Measurements from ENCODE around the gene GID4.
A peak's percentile ranks its signal among the peaks of the same experiment; 100 is the strongest.

Gene GID4

GRCh38 chr17:18043491-18043890 is 4.3 kb downstream of the GID4 start:
- H3K27me3 ChIP-seq (ENCODE audit: control insufficient read depth in 1 of 2, insufficient read depth in 2 of 2, low read length in 2 of 2), result no peaks in the 10 kb centered on the region
- H3K4me1 ChIP-seq (ENCODE audit: control insufficient read depth, insufficient read depth, low read length), result peaks cover 19% of the 10 kb centered on the region
- no peak overlapping the region for H3K4me3 ChIP-seq (ENCODE audit: low read length in 2 of 2)
- H3K36me3 ChIP-seq (ENCODE audit: control insufficient read depth in 2 of 2, insufficient read depth in 2 of 2, low read length in 2 of 2), result peaks cover 6 to 11% of the 10 kb centered on the region in 2 donors
- no peak overlapping the region for H3K27ac ChIP-seq (ENCODE audit: low read length)
- no peaks in the 10 kb centered on the region for H3K9me3 ChIP-seq (ENCODE audit: control insufficient read depth in 2 of 2, low read length in 2 of 2)
- no peak overlapping the region for H3K9ac ChIP-seq (ENCODE audit: low read length in 2 of 2)

DNA sequence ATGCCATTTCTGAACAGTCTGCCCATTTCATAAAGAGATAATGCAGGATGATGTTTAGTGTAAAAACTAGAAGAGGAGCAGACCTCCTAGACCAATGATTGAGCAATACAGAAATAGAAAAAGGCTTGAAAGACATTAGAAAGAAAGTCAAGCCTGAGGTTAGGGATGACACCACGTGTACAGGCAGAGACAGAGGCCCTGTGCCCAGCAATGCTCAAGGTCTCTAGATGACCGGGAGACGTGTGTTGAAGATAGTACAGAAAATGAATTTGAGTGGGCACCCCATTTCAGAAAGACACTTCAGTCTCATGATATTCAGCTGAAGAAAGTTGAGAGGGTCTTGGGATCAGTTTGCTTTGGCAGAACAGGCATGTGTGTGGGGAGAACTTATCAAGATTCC is 5.4 kb downstream of the GID4 start:
- H3K9me3 ChIP-seq (ENCODE audit: control insufficient read depth in 2 of 2, low read length in 2 of 2), result no peaks in the 10 kb centered on the region
- H3K4me3 ChIP-seq (ENCODE audit: low read length in 2 of 2), result no peak overlapping the region
- H3K27me3 ChIP-seq (ENCODE audit: control insufficient read depth in 1 of 2, insufficient read depth in 2 of 2, low read length in 2 of 2), result no peaks in the 10 kb centered on the region
- H3K36me3 ChIP-seq (ENCODE audit: control insufficient read depth in 2 of 2, insufficient read depth in 2 of 2, low read length in 2 of 2), result peaks cover 6 to 11% of the 10 kb centered on the region in 2 donors
- H3K4me1 ChIP-seq (ENCODE audit: control insufficient read depth, insufficient read depth, low read length), result peaks cover 17% of the 10 kb centered on the region
- no peak overlapping the region for H3K9ac ChIP-seq (ENCODE audit: low read length in 2 of 2)
- no peak overlapping the region for H3K27ac ChIP-seq (ENCODE audit: low read length)

- H3K4me3 ChIP-seq (ENCODE audit: low read length in 2 of 2), result no peak overlapping the region
- H3K27ac ChIP-seq (ENCODE audit: low read length), result no peak overlapping the region
- no peaks in the 10 kb centered on the region for H3K9me3 ChIP-seq (ENCODE audit: control insufficient read depth in 2 of 2, low read length in 2 of 2)
- H3K9ac ChIP-seq (ENCODE audit: low read length in 2 of 2), result no peak overlapping the region
- peaks cover 8% of the 10 kb centered on the region for H3K4me1 ChIP-seq (ENCODE audit: control insufficient read depth, insufficient read depth, low read length)
- H3K27me3 ChIP-seq (ENCODE audit: control insufficient read depth in 1 of 2, insufficient read depth in 2 of 2, low read length in 2 of 2), result no peaks in the 10 kb centered on the region
- peaks cover 6 to 11% of the 10 kb centered on the region in 2 donors for H3K36me3 ChIP-seq (ENCODE audit: control insufficient read depth in 2 of 2, insufficient read depth in 2 of 2, low read length in 2 of 2)
Measured at GRCh38 chr17:18045691-18046350, 6.6 kb downstream of the GID4 start.

GRCh38 chr17:18055597-18055996 is 16.4 kb downstream of the GID4 start:
- H3K27ac ChIP-seq (ENCODE audit: low read length), result no peak overlapping the region
- H3K9me3 ChIP-seq (ENCODE audit: control insufficient read depth in 2 of 2, low read length in 2 of 2), result no peaks in the 10 kb centered on the region
- no peaks in the 10 kb centered on the region for H3K4me1 ChIP-seq (ENCODE audit: control insufficient read depth, insufficient read depth, low read length)
- peaks cover 19 to 27% of the 10 kb centered on the region in 2 donors for H3K36me3 ChIP-seq (ENCODE audit: control insufficient read depth in 2 of 2, insufficient read depth in 2 of 2, low read length in 2 of 2)
- H3K27me3 ChIP-seq (ENCODE audit: control insufficient read depth in 1 of 2, insufficient read depth in 2 of 2, low read length in 2 of 2), result no peaks in the 10 kb centered on the region
- H3K9ac ChIP-seq (ENCODE audit: low read length in 2 of 2), result no peak overlapping the region
- H3K4me3 ChIP-seq (ENCODE audit: low read length in 2 of 2), result no peak overlapping the region

GRCh38 chr17:18056214-18056613 is 17.0 kb downstream of the GID4 start:
- Histone ChIP-seq H3K4me3 (ENCODE audit: low read length in 2 of 2) (no peak overlapping the region), H3K27me3 (ENCODE audit: control insufficient read depth in 1 of 2, insufficient read depth in 2 of 2, low read length in 2 of 2) (no peaks in the 10 kb centered on the region), H3K36me3 (ENCODE audit: control insufficient read depth in 2 of 2, insufficient read depth in 2 of 2, low read length in 2 of 2) (peaks cover 22 to 30% of the 10 kb centered on the region in 2 donors), H3K27ac (ENCODE audit: low read length) (no peak overlapping the region), H3K4me1 (ENCODE audit: control insufficient read depth, insufficient read depth, low read length) (no peaks in the 10 kb centered on the region), H3K9me3 (ENCODE audit: control insufficient read depth in 2 of 2, low read length in 2 of 2) (no peaks in the 10 kb centered on the region), H3K9ac (ENCODE audit: low read length in 2 of 2) (no peak overlapping the region)

DNA sequence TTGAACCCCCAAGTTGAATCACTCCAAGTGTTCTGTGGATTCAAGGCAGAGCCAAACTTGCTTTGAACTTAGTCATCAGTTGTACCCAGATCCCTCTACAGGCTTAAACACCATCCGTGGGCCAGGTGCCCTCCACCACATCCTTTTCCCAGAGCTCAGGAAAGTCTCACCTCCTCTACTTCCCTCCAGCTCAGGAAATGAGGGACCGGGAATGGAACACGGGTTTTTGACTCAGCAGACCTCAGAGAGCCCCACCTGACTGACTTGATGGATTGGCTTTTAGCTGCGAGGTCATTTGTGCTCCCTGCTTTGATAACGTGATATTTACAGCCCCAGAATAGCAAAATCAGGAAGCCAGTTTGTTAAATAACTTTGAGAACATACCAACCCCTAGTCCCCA is 20.1 kb downstream of the GID4 start:
- H3K9me3 ChIP-seq (ENCODE audit: control insufficient read depth in 2 of 2, low read length in 2 of 2), result no peaks in the 10 kb centered on the region
- H3K27ac ChIP-seq (ENCODE audit: low read length), result no peak overlapping the region
- H3K36me3 ChIP-seq (ENCODE audit: control insufficient read depth in 2 of 2, insufficient read depth in 2 of 2, low read length in 2 of 2), result peaks cover 34 to 35% of the 10 kb centered on the region in 2 donors
- no peak overlapping the region for H3K9ac ChIP-seq (ENCODE audit: low read length in 2 of 2)
- H3K4me3 ChIP-seq (ENCODE audit: low read length in 2 of 2), result no peak overlapping the region
- H3K27me3 ChIP-seq (ENCODE audit: control insufficient read depth in 1 of 2, insufficient read depth in 2 of 2, low read length in 2 of 2), result no peaks in the 10 kb centered on the region
- no peaks in the 10 kb centered on the region for H3K4me1 ChIP-seq (ENCODE audit: control insufficient read depth, insufficient read depth, low read length)

- H3K36me3 ChIP-seq (ENCODE audit: control insufficient read depth in 2 of 2, insufficient read depth in 2 of 2, low read length in 2 of 2), result peaks cover 35 to 41% of the 10 kb centered on the region in 2 donors
- H3K27ac ChIP-seq (ENCODE audit: low read length), result no peak overlapping the region
Measured at GRCh38 chr17:18064053-18064452, 24.8 kb downstream of the GID4 start.

GRCh38 chr17:18065546-18065945 is 26.3 kb downstream of the GID4 start:
- no peaks in the 10 kb centered on the region for H3K27me3 ChIP-seq (ENCODE audit: control insufficient read depth in 1 of 2, insufficient read depth in 2 of 2, low read length in 2 of 2)
- H3K27ac ChIP-seq (ENCODE audit: low read length), result no peak overlapping the region
- no peak overlapping the region for H3K9ac ChIP-seq (ENCODE audit: low read length in 2 of 2)
- H3K4me3 ChIP-seq (ENCODE audit: low read length in 2 of 2), result no peak overlapping the region
- no peaks in the 10 kb centered on the region for H3K9me3 ChIP-seq (ENCODE audit: control insufficient read depth in 2 of 2, low read length in 2 of 2)
- H3K36me3 ChIP-seq (ENCODE audit: control insufficient read depth in 2 of 2, insufficient read depth in 2 of 2, low read length in 2 of 2), result peaks cover 32 to 36% of the 10 kb centered on the region in 2 donors
- H3K4me1 ChIP-seq (ENCODE audit: control insufficient read depth, insufficient read depth, low read length), result no peaks in the 10 kb centered on the region

More at GRCh38 chr17:18064053-18064452, 24.8 kb downstream of the GID4 start:
- no peaks in the 10 kb centered on the region for H3K4me1 ChIP-seq (ENCODE audit: control insufficient read depth, insufficient read depth, low read length)
- H3K9me3 ChIP-seq (ENCODE audit: control insufficient read depth in 2 of 2, low read length in 2 of 2), result no peaks in the 10 kb centered on the region
- H3K27me3 ChIP-seq (ENCODE audit: control insufficient read depth in 1 of 2, insufficient read depth in 2 of 2, low read length in 2 of 2), result no peaks in the 10 kb centered on the region
- no peak overlapping the region for H3K9ac ChIP-seq (ENCODE audit: low read length in 2 of 2)
- H3K4me3 ChIP-seq (ENCODE audit: low read length in 2 of 2), result no peak overlapping the region

GRCh38 chr17:18066866-18067265 is 27.7 kb downstream of the GID4 start:
- Histone ChIP-seq H3K9me3 (ENCODE audit: control insufficient read depth in 2 of 2, low read length in 2 of 2) (no peaks in the 10 kb centered on the region), H3K36me3 (ENCODE audit: control insufficient read depth in 2 of 2, insufficient read depth in 2 of 2, low read length in 2 of 2) (peaks cover 24 to 27% of the 10 kb centered on the region in 2 donors), H3K27me3 (ENCODE audit: control insufficient read depth in 1 of 2, insufficient read depth in 2 of 2, low read length in 2 of 2) (no peaks in the 10 kb centered on the region), H3K4me3 (ENCODE audit: low read length in 2 of 2) (no peak overlapping the region), H3K9ac (ENCODE audit: low read length in 2 of 2) (no peak overlapping the region), H3K27ac (ENCODE audit: low read length) (no peak overlapping the region), H3K4me1 (ENCODE audit: control insufficient read depth, insufficient read depth, low read length) (no peaks in the 10 kb centered on the region)

DNA sequence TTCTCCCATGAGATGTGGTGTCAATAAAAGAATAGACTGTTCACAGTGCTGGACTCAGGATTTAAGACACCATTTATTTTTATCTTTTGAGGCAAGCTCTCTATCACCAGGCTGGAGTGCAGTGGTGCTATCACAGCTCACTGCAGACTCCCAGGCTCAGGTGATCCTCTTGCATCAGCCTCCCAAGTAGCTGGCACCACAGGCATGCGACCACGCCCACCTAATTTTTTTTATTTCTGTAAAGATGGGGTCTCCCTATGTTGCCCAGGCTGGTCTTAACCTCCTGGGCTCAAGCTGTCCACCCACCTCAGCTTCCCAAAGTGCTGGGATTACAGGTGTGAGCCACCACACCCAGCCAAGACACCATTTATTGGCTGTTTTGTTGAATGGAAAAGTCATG is 29.9 kb downstream of the GID4 start:
- Histone ChIP-seq H3K27ac (ENCODE audit: low read length) (no peak overlapping the region), H3K27me3 (ENCODE audit: control insufficient read depth in 1 of 2, insufficient read depth in 2 of 2, low read length in 2 of 2) (no peaks in the 10 kb centered on the region), H3K4me3 (ENCODE audit: low read length in 2 of 2) (no peak overlapping the region), H3K4me1 (ENCODE audit: control insufficient read depth, insufficient read depth, low read length) (no peaks in the 10 kb centered on the region), H3K36me3 (ENCODE audit: control insufficient read depth in 2 of 2, insufficient read depth in 2 of 2, low read length in 2 of 2) (peaks cover 18 to 19% of the 10 kb centered on the region in 2 donors), H3K9ac (ENCODE audit: low read length in 2 of 2) (no peak overlapping the region), H3K9me3 (ENCODE audit: control insufficient read depth in 2 of 2, low read length in 2 of 2) (no peaks in the 10 kb centered on the region)

- Histone ChIP-seq H3K27ac (ENCODE audit: low read length) (no peak overlapping the region), H3K27me3 (ENCODE audit: control insufficient read depth in 1 of 2, insufficient read depth in 2 of 2, low read length in 2 of 2) (no peaks in the 10 kb centered on the region), H3K9me3 (ENCODE audit: control insufficient read depth in 2 of 2, low read length in 2 of 2) (no peaks in the 10 kb centered on the region), H3K36me3 (ENCODE audit: control insufficient read depth in 2 of 2, insufficient read depth in 2 of 2, low read length in 2 of 2) (peaks cover 7 to 8% of the 10 kb centered on the region in 2 donors), H3K9ac (ENCODE audit: low read length in 2 of 2) (no peak overlapping the region), H3K4me1 (ENCODE audit: control insufficient read depth, insufficient read depth, low read length) (no peaks in the 10 kb centered on the region), H3K4me3 (ENCODE audit: low read length in 2 of 2) (peak overlapping the region in 1 of 2 donors; percentile 40)
Measured at GRCh38 chr17:18070861-18071340, 31.7 kb downstream of the GID4 start.
